Suprapubic skin (tissue), 3 donors: Measurements from ENCODE around the gene CXCR6.

ENCODE experiments used
- POLR2A ChIP-seq, 2 donors: fragments of 450-650 bp; IDR thresholded peaks; one replicate each; pipeline ENCODE4 v1.6.1; 2017; ENCODE audit warnings: antibody characterized with exemption in 2 of 2, mild to moderate bottlenecking in 2 of 2, moderate library complexity in 2 of 2
- TF ChIP-seq, protein P1 (sequence below), 2 donors: fragments of 200-600 bp in 1 of 2; fragments of 450-650 bp in 1 of 2; sonication (generic) in 1 of 2; IDR thresholded peaks; one replicate each; pipeline ENCODE4 v1.5.1; 2016 to 2019; ENCODE audit warnings: antibody characterized with exemption in 2 of 2, mild to moderate bottlenecking in 1 of 2, moderate library complexity in 1 of 2

DNA sequence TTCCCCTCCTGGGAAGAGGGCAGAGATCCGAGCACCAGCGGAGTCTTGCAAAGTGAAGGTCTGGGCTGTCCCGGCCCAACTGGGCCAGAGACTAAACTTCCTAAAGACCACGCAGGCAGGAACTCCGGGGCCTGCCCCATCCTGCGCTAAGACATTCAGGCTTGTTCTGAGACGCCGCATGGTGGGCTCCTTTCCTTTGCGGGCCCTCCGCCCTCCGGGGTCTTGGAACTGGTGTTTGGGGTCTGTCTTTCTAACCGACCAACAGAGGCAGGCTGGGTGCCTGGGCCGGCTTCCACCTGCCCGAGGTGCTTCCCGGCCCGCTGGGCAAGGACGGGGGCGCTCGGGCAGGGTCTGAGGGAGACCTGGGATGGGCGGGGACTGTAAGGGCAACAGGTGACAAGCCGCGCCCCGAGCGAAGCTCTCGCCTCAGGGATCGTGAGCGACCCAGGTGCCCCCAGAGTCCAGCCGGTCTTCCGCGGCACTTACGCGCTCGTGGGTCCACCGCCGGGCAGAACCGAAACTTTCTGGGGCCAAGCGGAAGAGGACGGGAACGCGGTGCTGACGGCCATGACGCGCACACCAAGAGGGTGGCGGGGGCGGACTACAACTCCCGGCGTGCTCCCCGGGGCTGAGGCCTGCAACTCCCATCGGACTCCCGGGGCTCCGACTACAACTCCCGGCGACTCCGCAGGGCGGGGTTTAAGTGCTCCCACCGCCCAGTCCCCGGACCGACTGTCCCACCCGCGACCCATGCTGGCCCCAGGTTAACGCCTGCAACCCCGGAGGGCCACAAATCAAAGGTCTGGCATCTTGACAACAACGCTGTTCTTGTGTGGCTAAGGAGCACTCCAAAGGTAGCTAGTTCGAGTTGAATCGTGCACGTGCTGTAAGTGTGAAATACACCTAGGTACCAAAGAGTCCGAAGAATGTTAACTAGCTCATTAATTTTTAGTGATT, 52.2 kb downstream of the CXCR6 start, which contains the start of gene FYCO1:
- peak; percentile 48 to 80 for TF ChIP-seq POLR2A (IDR thresholded peaks at IDR 0.05)
- TF ChIP-seq, protein P1, sequence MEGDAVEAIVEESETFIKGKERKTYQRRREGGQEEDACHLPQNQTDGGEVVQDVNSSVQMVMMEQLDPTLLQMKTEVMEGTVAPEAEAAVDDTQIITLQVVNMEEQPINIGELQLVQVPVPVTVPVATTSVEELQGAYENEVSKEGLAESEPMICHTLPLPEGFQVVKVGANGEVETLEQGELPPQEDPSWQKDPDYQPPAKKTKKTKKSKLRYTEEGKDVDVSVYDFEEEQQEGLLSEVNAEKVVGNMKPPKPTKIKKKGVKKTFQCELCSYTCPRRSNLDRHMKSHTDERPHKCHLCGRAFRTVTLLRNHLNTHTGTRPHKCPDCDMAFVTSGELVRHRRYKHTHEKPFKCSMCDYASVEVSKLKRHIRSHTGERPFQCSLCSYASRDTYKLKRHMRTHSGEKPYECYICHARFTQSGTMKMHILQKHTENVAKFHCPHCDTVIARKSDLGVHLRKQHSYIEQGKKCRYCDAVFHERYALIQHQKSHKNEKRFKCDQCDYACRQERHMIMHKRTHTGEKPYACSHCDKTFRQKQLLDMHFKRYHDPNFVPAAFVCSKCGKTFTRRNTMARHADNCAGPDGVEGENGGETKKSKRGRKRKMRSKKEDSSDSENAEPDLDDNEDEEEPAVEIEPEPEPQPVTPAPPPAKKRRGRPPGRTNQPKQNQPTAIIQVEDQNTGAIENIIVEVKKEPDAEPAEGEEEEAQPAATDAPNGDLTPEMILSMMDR (IDR thresholded peaks at IDR 0.05): no peak
